IMR-90 (cell line): ENCODE results near the gene CEP104. TPM values are rescaled to one million over a fixed set of nuclear protein-coding genes. Genes with fewer than 3 reads are reported as not detected.

ENCODE experiments used
- ATAC-seq: fragments of 200-7000 bp; cut with Tn5 transposase; 2 replicates; pipeline ENCODE4 v1.9.1; 2020; ENCODE audit warnings: low read depth, mild to moderate bottlenecking, moderate library complexity
- BruUV-seq: library from RNA; stranded (reverse); fragments of 400-500 nt; replicated peaks from 2 replicates; lab custom pipeline; 2021; lab: Mats Ljungman, UMichigan
- CTCF ChIA-PET: fragments of 300-600 bp; formaldehyde crosslinking; extraction: SDS; loops from one replicate; lab custom pipeline; 2021; ENCODE audit warnings: antibody characterized with exemption; lab: Yijun Ruan, JAX
- POLR2A ChIA-PET: fragments of 300-600 bp; sonication (Branson Sonifier 250); formaldehyde crosslinking; loops from one replicate; lab custom pipeline; 2022; ENCODE audit warnings: antibody characterized with exemption; ENCODE audit not compliant: unreplicated experiment; lab: Charles Lee
- DNase-seq: peaks from one replicate; pipeline ENCODE4 v3.0.0; 2013
- H2AFZ ChIP-seq: replicated peaks from 2 replicates; pipeline ENCODE3; 2013; ENCODE audit warnings: low read length, mild to moderate bottlenecking; ENCODE audit not compliant: poor library complexity
- H2AK5ac ChIP-seq: 2 replicates; pipeline ENCODE4 v1.6.1; 2013; ENCODE audit warnings: low read depth, low read length, inconsistent platforms
- H2AK9ac ChIP-seq: replicated peaks from 2 replicates; pipeline ENCODE3; 2013; ENCODE audit warnings: mild to moderate bottlenecking, low read depth, low read length, moderate library complexity; ENCODE audit not compliant: poor library complexity
- H2BK120ac ChIP-seq: 2 replicates; pipeline ENCODE4 v1.6.1; 2013; ENCODE audit warnings: low read depth, low read length, inconsistent platforms
- H2BK15ac ChIP-seq: 3 replicates; pipeline ENCODE4 v1.6.1; 2013; ENCODE audit warnings: low read depth, low read length, inconsistent platforms
- H2BK20ac ChIP-seq: 2 replicates; pipeline ENCODE4 v1.6.1; 2013; ENCODE audit warnings: low read depth, mild to moderate bottlenecking, inconsistent platforms, low read length, moderate library complexity
- H2BK5ac ChIP-seq: 2 replicates; pipeline ENCODE4 v1.6.1; 2013; ENCODE audit warnings: mild to moderate bottlenecking, low read depth, low read length, inconsistent platforms; ENCODE audit not compliant: poor library complexity, severe bottlenecking
- H3K14ac ChIP-seq: replicated peaks from 2 replicates; pipeline ENCODE4 v1.6.1; 2013; ENCODE audit warnings: low read depth, low read length, inconsistent platforms
- H3K18ac ChIP-seq: 2 replicates; pipeline ENCODE4 v1.6.1; 2013; ENCODE audit warnings: low read depth, low read length, control low read depth
- H3K23ac ChIP-seq: 2 replicates; pipeline ENCODE4 v1.6.1; 2013; ENCODE audit warnings: low read depth, low read length, inconsistent platforms
- H3K27ac ChIP-seq: 2 replicates; pipeline ENCODE4 v1.5.1; 2013; ENCODE audit warnings: mild to moderate bottlenecking, control low read depth, low read length; ENCODE audit not compliant: insufficient read depth
- H3K27me3 ChIP-seq: 2 replicates; pipeline ENCODE4 v1.6.1; 2013; ENCODE audit warnings: low read length; ENCODE audit not compliant: control insufficient read depth, insufficient read depth
- H3K36me3 ChIP-seq: 2 replicates; pipeline ENCODE4 v1.6.1; 2013; ENCODE audit warnings: low read length, mixed read lengths; ENCODE audit not compliant: control insufficient read depth, insufficient read depth
- H3K4ac ChIP-seq: 2 replicates; pipeline ENCODE4 v1.6.1; 2013; ENCODE audit warnings: low read depth, low read length, inconsistent platforms
- H3K4me1 ChIP-seq: 2 replicates; pipeline ENCODE4 v1.6.1; 2013; ENCODE audit warnings: low read length, mixed read lengths; ENCODE audit not compliant: control insufficient read depth, insufficient read depth
- H3K4me2 ChIP-seq: 2 replicates; pipeline ENCODE4 v1.6.1; 2013; ENCODE audit warnings: low read depth, mild to moderate bottlenecking, control low read depth, low read length, moderate library complexity
- H3K4me3 ChIP-seq: 2 replicates; pipeline ENCODE4 v1.5.1; 2013; ENCODE audit warnings: low read depth, mild to moderate bottlenecking, control low read depth, low read length, moderate library complexity; ENCODE audit not compliant: insufficient read depth
- H3K56ac ChIP-seq: 2 replicates; pipeline ENCODE4 v1.6.1; 2013; ENCODE audit warnings: low read length, inconsistent platforms; ENCODE audit not compliant: insufficient read depth; ENCODE audit errors: extremely low read depth
- H3K79me1 ChIP-seq, 2 experiments: 2 replicates each; pipeline ENCODE4 v1.6.1; 2013; ENCODE audit warnings: low read length in 2 of 2, inconsistent platforms in 1 of 2, low read depth in 1 of 2
- H3K9ac ChIP-seq: 2 replicates; pipeline ENCODE4 v1.6.1; 2013; ENCODE audit warnings: low read depth, low read length, control low read depth
- H3K9me1 ChIP-seq: 2 replicates; pipeline ENCODE4 v1.6.1; 2013; ENCODE audit warnings: low read length, inconsistent platforms; ENCODE audit not compliant: insufficient read depth
- H3K9me3 ChIP-seq: 2 replicates; pipeline ENCODE4 v1.6.1; 2013; ENCODE audit warnings: low read length; ENCODE audit not compliant: control insufficient read depth, insufficient read depth
- H4K20me1 ChIP-seq: 2 replicates; pipeline ENCODE4 v1.6.1; 2013; ENCODE audit warnings: low read length, inconsistent platforms; ENCODE audit not compliant: insufficient read depth
- H4K5ac ChIP-seq: 2 replicates; pipeline ENCODE4 v1.6.1; 2013; ENCODE audit warnings: mild to moderate bottlenecking, low read depth, low read length, control low read depth
- H4K8ac ChIP-seq, 2 experiments: 2 replicates each; pipeline ENCODE4 v1.6.1; 2013; ENCODE audit warnings: low read depth in 2 of 2, low read length in 2 of 2, control low read depth in 1 of 2, inconsistent platforms in 1 of 2
- H4K91ac ChIP-seq: 2 replicates; pipeline ENCODE4 v1.6.1; 2013; ENCODE audit warnings: low read depth, low read length, inconsistent platforms; ENCODE audit not compliant: insufficient read depth
- CHD1 ChIP-seq: IDR thresholded peaks from 2 replicates; pipeline ENCODE4 v1.6.1; 2012; ENCODE audit warnings: low read depth, low read length, improper control_type of control experiment
- MXI1 ChIP-seq: IDR thresholded peaks from 2 replicates; pipeline ENCODE4 v1.6.1; 2012; ENCODE audit warnings: low read depth, mild to moderate bottlenecking, low read length, moderate library complexity, borderline replicate concordance
- NFE2L2 ChIP-seq: fragments of 150-350 bp; IDR thresholded peaks from 2 replicates; pipeline ENCODE4 v1.6.1; 2016; ENCODE audit warnings: low read depth, mild to moderate bottlenecking, low read length
- WGBS, 2 experiments: methylation state at CpG; one replicate each; pipeline versions ENCODE4 v1.1.5 to v1.1.7; 2013; ENCODE audit warnings: missing lambda C conversion rate in 2 of 2; ENCODE audit not compliant: insufficient read length in 1 of 2; ENCODE audit errors: extremely low coverage in 2 of 2; 5-methylcytosine and 5-hydroxymethylcytosine counted together
- dilution Hi-C: fragments of 300-500 bp; cut with HindIII; formaldehyde crosslinking; loops from one replicate; pipeline ENCODE4 v1.14.3; 2018; ENCODE audit warnings: low sequenced_read_pairs; ENCODE audit not compliant: unreplicated experiment
- in situ Hi-C: fragments of 300-500 bp; cut with MboI; formaldehyde crosslinking; loops from 3 replicates; pipeline ENCODE4 v1.14.3; 2019; ENCODE audit warnings: low sequenced_read_pairs, inconsistent platforms, mixed read lengths
- intact Hi-C: fragments of 100-400 bp; cut with micrococcal nuclease; formaldehyde crosslinking; loops from 2 replicates; pipeline ENCODE4 v1.10.0; 2022
- polyA plus RNA-seq, 3 experiments: library from polyadenylated mRNA; depleted of rRNA; stranded (reverse); fragments of >200 nt; gene quantifications; 2 replicates each; pipeline ENCODE4 v1.2.3, GENCODE V29; 2012; ENCODE audit warnings: low replicate concordance in 1 of 3
- total RNA-seq: library from RNA; depleted of rRNA; stranded (reverse); fragments of >200 nt; gene quantifications from 2 replicates; pipeline ENCODE4 v1.2.3, GENCODE V29; 2012

The CEP104 gene
- total and polyA plus RNA-seq, 2 of the 4 experiments (the other 2 are of a cell fraction), result 14.3 to 17.5 TPM

GRCh38 chr1:3902571-3903091 is 45.6 kb upstream of the CEP104 start:
- Histone ChIP-seq H3K36me3 (no peaks in the 10 kb centered on the region), H3K14ac (no peak overlapping the region), H3K9me1 (no peaks in the 10 kb centered on the region; the same call in 1 of the 2 replicates), H3K4ac (no peak overlapping the region), H3K27me3 (no peaks in the 10 kb centered on the region), H2AK5ac (no peak overlapping the region), H3K4me3 (no peak overlapping the region), H4K20me1 (no peaks in the 10 kb centered on the region), H3K79me1 (peaks cover 0 to 8% of the 10 kb centered on the region in 2 experiments; a peak in 1 of 4 replicates), H4K8ac (no peak overlapping the region), H2AFZ (peak overlapping the region; percentile 58), H2BK15ac (no peak overlapping the region), H3K56ac (no peak overlapping the region), H3K9me3 (no peaks in the 10 kb centered on the region), H2BK20ac (no peak overlapping the region), H3K9ac (no peak overlapping the region), H2BK120ac (no peak overlapping the region), H3K23ac (no peak overlapping the region), H3K27ac (no peak overlapping the region), H4K91ac (no peak overlapping the region), H3K4me1 (no peaks in the 10 kb centered on the region), H4K5ac (no peak overlapping the region), H2AK9ac (no peak overlapping the region), H3K18ac (no peak overlapping the region), H3K4me2 (no peak overlapping the region), H2BK5ac (no peak overlapping the region)
- no CpG with 5 or more reads among the region's 10 CpGs for WGBS, 2 experiments
- no peak for DNase-seq
- intact Hi-C loops, result no loop called here
- POLR2A ChIA-PET, result no interaction called here
- CTCF ChIA-PET, result interaction anchor here (1.1 kb wide), 1 partner anchor 44 kb away, joined by 4 read pairs; no protein-coding TSS in a partner anchor
- TF ChIP-seq CHD1 (no peak), NFE2L2 (no peak), MXI1 (no peak)
- no TSS peak for BruUV-seq
- in situ Hi-C loops, result loop anchor here (25.0 kb wide), 1 partner anchor 2010 kb away; no protein-coding TSS in a partner anchor
- dilution Hi-C loops, result no loop called here
- no peak for ATAC-seq
